ENCODE measurements around the gene HERC5.

- TF ChIP-seq, protein P1, sequence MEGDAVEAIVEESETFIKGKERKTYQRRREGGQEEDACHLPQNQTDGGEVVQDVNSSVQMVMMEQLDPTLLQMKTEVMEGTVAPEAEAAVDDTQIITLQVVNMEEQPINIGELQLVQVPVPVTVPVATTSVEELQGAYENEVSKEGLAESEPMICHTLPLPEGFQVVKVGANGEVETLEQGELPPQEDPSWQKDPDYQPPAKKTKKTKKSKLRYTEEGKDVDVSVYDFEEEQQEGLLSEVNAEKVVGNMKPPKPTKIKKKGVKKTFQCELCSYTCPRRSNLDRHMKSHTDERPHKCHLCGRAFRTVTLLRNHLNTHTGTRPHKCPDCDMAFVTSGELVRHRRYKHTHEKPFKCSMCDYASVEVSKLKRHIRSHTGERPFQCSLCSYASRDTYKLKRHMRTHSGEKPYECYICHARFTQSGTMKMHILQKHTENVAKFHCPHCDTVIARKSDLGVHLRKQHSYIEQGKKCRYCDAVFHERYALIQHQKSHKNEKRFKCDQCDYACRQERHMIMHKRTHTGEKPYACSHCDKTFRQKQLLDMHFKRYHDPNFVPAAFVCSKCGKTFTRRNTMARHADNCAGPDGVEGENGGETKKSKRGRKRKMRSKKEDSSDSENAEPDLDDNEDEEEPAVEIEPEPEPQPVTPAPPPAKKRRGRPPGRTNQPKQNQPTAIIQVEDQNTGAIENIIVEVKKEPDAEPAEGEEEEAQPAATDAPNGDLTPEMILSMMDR (IDR thresholded peaks at IDR 0.05; ENCODE audit: poor library complexity, severe bottlenecking), result no peak
- TF ChIP-seq SMC3 (conservative IDR thresholded peaks at IDR 0.05; ENCODE audit: poor library complexity), result no peak
These were observed 586 bp downstream of the HERC5 start for GRCh38 chr4:88457307-88458103.

Data from neural cell (in vitro differentiated cells).